Epidermal melanocyte (primary cell): ENCODE results near the gene MCRS1.

Experiments
- DNase-seq: peaks from one replicate; pipeline ENCODE4 v3.0.0; 2011; ENCODE audit warnings: low spot score; ENCODE audit not compliant: insufficient read length

The MCRS1 gene

GRCh38 chr12:49556391-49557186, 11.4 kb downstream of the MCRS1 start:
- DNase-seq: no peak

GRCh38 chr12:49555631-49556390, 12.1 kb downstream of the MCRS1 start:
- no peak for DNase-seq

- no peak for DNase-seq
These were observed 13.7 kb downstream of the MCRS1 start for GRCh38 chr12:49554266-49554665.

- no peak for DNase-seq
These were observed 14.3 kb downstream of the MCRS1 start for GRCh38 chr12:49553512-49554088.

DNA sequence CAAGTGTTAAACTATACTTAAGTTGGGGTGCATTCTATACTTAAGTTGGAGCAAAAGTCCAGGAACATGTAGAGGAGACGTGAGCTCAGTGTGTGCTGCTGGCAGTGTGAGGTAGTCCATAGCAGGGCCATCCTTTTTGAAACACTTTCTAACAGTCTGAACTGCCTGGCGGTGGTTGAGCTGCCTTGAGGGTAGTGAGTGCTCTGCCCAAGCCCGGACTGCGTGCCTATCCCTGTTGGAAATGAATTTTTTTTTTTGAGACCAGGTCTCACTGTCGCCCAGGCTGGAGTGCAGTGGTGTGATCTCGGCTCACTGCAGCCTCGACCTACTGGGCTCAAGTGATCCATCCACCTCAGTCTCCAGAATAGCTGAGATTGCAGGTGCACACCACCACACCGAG, 15.0 kb downstream of the MCRS1 start:
- no peak for DNase-seq

GRCh38 chr12:49552425-49552824, 15.5 kb downstream of the MCRS1 start:
- no peak for DNase-seq

DNA sequence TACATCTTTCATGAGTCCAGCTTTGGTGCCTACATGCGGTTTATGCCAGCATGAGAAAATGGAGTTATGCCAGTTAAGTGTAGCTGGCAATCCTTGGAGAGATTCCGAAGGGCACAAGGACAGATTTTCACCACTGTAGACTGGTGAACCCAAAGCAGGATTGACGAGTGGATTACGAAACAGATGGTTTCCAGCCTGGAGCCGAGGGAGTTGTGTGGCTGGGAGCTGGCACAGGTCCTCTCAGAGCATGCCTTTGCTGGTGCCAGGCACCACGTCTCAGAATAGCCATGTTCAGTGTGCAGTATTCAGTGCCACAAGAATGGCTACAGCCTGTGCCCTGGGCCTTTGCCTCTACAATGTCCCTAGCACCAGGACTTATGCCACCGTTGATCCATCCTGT, 15.9 kb downstream of the MCRS1 start:
- DNase-seq: peak; percentile 50

DNA sequence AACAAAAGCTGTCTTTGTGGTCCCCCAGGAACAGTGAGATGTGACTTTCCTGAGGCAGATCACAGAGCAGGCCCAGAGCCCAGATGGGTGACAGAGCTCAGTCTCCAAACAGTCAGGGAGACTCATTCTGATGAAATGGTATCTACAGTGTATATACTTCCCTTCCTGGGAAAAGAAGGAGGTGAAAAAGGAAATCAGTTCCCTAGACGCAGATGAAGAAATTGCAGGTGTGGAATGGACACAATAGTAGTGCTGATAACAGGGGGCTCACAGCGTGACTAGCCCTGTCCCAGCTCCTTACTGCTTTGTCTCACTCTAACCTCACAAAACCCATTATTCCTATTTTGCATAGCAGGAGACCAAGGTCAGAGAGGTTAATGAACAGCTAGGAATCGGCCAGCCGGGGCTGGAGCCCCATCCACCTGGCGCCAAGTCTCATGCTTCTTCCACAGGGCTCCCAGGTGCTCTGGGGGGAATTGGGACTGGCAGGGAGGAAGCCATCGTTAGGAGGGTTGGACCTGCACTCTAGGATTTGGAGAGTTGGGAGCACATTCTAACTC, 17.2 kb downstream of the MCRS1 start:
- no peak for DNase-seq

DNA sequence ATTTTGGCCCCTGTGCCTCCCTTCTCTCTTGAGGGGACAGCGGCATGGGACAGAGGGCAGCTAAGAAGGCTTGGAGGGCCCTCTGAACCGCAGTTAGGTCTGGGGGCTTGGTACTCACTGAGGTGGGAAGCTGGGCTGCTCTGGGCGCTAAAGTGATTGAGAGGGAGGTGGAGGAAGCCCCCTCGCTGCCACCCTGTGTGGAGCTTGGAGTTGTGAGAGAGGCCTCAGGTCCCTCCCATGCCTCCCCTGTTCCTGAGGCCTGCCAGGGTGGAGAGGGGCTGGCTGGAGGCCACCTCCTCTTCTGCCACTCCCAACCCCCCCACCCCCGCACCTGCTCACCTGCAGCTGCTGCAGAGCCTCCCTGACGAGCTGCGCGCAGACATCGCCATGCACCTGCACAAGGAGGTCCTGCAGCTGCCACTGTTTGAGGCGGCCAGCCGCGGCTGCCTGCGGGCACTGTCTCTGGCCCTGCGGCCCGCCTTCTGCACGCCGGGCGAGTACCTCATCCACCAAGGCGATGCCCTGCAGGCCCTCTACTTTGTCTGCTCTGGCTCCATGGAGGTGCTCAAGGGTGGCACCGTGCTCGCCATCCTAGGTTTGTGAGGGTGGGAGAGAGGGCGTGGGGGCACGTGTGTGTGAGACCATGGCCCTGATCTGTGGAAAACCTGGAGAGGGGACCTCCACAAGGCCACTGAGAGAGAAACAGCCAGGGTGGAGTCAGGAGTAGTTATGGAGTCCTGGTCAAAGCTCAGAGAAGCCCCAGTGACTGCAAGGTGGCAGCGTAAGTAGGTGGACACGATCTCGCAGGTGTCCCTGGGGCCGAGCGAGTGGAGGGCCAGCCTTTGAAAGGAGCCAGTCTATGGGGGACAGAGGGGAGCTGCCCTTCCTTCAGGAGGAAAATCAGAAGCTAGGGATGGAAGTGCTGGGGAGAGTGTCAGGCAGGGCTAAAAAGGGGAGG, 17.9 kb downstream of the MCRS1 start:
- no peak for DNase-seq

- DNase-seq: no peak
These were observed 18.9 kb downstream of the MCRS1 start for GRCh38 chr12:49548822-49549648.

DNA sequence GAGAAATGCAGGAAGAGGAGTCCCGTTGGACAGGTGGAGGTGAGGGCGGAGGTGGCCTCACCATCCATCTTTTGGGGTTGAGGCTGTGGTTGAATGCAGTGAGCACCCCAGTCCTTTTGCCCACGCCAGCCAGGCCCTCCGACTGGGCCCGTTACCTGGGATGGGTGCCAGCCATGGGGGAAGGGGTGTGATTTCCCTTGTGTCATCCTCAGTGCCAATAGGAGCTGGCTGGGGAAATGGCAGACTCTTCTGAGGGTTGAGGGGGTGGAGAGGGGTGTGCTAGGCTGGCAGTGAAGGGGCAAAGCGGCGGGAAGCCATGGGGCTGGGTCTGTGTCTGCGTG, 19.5 kb downstream of the MCRS1 start:
- no peak for DNase-seq

DNA sequence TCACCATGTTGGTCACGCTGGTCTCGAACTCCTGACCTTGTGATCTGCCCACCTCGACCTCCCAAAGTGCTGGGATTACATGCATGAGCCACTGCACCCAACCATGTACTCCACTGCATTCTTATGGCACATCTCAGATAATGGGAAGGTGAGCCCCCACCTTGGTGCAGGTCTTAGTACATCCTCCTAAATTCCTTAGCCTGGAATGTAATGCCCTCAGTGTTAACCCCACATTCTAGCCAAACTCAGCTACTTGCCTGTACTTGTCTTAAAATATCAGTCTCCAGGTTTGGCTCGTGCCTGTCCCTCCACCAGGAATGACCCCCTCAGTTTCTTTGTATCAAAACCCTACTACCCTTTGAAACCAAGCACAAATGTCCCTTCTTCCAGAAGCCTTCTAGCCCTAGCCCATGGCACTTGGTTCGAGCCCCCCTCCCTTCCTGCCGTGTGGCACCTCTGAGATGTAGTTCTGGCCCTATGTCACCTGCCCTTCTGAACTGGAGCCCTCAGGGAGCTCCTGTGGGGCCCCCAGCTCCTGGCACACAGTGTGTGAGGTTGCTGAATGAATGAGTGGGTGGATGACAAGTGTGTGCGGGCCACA, 20.8 kb downstream of the MCRS1 start:
- no peak for DNase-seq

- no peak for DNase-seq
These were observed 21.5 kb downstream of the MCRS1 start for GRCh38 chr12:49546481-49546880.

DNA sequence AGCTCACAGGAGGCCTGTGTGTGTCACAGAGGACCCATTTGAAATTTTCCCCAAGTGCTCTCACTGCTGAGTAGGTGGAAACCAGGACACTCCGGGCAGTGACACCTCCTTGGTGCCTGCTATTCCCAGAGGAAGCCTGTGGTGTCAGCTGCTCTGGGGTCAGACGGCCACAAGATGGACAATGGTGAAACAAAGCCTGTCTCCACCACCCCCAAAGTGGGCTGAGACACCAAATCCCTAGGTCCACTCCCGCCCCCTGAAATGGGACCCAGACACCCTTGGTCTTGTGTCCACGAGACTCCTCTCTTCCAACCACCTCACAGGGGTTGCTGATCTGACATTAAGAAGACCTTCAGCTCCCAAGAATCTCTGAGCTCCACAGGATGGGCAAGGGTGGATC, 22.1 kb downstream of the MCRS1 start:
- DNase-seq: no peak

DNA sequence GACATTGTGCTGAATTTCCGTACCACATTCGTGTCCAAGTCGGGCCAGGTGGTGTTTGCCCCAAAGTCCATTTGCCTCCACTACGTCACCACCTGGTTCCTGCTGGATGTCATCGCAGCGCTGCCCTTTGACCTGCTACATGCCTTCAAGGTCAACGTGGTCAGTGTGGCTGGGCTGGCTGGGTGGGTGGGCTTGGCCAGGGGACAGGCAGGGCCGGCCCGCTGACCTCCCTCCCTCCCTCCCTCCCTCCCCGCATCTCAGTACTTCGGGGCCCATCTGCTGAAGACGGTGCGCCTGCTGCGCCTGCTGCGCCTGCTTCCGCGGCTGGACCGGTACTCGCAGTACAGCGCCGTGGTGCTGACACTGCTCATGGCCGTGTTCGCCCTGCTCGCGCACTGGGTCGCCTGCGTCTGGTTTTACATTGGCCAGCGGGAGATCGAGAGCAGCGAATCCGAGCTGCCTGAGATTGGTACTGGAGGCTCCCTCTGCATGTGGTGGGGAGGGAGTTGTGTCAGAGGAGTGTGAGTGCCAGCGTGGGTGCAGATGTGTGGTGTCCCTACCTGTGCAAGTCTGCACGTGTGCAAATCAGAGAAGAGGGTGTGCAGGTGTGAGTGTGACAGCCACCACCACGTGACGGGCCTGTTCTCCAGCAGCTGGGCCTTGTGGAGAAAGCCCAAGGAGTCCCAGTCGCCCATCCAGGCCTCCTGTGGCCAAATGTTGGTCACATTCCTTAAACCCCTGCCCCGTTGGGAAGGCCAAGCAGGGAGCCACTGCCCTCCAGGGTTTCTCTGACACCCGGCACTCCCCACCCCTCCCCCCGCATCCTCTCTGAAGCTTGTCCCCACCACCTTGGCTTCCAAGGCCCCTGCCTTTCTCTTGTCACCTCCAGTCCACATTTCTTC, 23.8 kb downstream of the MCRS1 start:
- no peak for DNase-seq

GRCh38 chr12:49543221-49543913, 24.6 kb downstream of the MCRS1 start:
- DNase-seq: no peak

DNA sequence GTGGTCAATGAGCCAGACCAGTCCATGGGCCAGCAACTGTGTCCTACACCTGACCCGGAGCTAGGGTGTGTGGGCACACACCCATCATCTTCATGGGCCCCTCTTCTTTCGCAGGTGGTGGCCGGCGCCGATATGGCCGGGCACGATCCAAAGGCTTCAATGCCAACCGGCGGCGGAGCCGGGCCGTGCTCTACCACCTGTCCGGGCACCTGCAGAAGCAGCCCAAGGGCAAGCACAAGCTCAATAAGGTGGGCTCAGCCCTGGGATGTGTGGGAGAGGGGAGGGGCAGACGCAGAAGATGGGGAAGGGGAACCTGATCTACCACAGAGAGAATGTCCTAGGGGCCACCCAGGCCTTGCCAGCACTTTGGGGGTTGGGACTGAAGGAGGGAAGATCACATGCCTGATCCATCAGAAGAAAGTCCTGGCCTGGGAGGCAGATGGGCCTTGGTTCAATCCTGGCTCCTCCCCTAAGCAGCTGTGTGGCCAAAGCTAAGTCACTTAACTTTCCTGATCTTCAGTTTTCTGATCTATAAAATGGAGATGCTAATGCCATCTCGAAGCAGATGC, 25.3 kb downstream of the MCRS1 start:
- DNase-seq: no peak
